ENCODE data around the gene CFAP410.
"Not testable (repeated sequence)": the region's sequence is repeated elsewhere in the genome, so short reads cannot be mapped to it uniquely, and the experiment has no call there.

Gene CFAP410

DNA sequence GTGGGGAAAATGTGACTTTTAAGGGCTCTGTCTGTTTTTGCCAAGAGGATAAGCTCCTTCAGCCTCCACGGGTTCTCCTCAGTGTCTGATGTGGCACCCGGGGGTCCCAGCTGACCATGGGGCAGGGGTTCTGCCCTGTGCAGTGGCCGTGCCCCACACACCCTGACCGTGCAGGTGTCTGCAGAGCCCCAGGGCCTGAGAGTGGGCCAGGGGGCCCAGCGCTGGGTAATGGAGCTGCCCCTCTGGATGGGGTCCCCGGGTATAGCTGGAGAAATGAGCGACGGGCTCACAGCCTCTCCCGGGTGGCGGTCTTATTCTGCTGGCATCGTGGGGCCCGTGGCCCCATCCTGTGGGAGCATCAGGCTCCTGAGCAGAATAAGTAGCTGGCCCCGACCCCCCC is 42.3 kb downstream of the CFAP410 start:
- DNase-seq, result no peak

GRCh38 chr21:44296103-44296519 is 43.1 kb downstream of the CFAP410 start:
- DNase-seq, result no peak

DNA sequence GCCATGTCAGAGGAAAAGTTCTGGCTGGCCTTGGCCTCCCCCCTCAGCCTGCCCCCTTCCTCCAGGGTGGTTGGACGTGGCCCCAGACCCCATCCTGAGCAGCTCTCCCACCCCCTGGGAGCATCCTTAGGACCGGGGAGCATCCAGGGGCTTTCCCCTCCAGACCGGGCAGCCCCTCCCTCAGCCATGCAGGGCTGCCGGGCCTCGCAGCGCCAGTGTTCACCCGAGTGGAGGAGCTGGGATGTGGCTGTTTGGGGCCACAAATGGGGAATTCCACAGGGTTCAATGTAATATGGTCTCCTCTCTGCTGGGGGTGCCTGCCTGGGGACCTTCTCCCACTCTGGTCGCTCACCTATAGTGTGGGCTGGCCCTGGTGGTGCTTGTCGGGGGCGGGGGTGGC is 43.5 kb downstream of the CFAP410 start:
- no peak for DNase-seq

DNA sequence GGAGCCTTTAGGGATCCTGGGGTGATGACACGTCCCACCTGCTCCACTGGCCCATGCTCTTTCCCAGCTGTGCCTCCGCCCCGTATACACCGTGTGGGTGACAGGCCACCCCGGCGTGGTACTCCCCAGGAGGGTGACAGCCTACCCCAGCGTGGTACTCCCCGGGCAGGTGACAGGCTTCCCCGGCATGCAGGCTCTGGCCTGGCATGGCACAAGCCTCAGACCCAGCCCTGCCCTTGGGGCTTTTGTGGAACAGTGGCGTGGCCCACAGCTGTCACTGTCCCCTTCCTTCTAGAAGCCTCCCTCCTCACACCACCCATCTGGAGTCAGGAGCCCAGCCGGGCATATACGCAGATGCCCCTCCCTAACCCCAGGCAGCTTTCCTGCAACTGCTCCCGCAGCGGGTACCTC is 44.0 kb downstream of the CFAP410 start:
- no peak for DNase-seq

- DNase-seq, result no peak
These were observed 44.6 kb downstream of the CFAP410 start for GRCh38 chr21:44294391-44295162.

- DNase-seq, result no peak
These were observed 45.5 kb downstream of the CFAP410 start for GRCh38 chr21:44293551-44294231.

GRCh38 chr21:44292812-44293195 is 46.4 kb downstream of the CFAP410 start:
- no peak for DNase-seq

DNA sequence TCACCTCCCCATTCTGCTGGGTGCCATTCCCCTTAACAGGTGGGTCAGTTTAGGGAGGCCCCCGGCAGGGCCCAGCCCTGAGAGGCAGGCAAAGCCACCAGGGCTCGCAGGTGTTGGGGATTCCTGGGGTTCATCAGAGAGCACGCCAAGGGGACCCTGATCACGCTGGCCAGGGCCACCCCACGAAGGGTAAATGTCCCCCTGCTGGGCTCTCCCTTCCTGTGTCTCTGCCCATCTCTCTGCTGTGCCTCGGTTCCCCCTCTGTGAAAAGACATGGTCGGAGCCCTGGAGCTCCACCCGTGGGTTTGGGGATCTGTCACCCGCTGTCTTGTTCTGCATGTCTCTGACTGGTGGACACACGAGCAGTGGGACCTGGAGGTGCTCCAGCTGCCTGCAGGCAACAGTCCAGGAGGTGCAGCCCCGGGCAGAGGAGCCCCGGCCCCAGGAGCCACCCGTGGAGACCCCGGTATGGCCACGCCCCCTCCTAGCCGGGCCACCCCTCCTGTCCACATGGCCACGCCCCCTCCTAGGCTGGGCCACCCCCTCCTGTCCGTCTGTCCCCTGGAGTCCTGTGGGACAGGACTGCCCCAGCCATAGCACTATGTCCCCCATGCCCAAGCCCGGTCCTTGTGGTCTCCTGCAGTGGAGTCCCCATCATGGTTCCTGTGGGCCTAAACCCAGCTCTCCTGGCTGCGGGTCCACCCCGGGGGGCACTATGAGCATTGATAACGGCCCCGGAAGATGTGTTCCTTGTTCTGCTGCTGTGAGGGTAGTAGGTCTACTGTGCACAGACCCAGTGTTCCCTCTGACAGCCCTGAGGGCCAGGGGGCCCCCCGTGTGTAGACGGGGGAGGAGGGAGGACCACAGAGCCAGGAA is 47.0 kb downstream of the CFAP410 start:
- DNase-seq, result no peak

GRCh38 chr21:44291078-44291935 is 47.9 kb downstream of the CFAP410 start:
- DNase-seq, result no peak

DNA sequence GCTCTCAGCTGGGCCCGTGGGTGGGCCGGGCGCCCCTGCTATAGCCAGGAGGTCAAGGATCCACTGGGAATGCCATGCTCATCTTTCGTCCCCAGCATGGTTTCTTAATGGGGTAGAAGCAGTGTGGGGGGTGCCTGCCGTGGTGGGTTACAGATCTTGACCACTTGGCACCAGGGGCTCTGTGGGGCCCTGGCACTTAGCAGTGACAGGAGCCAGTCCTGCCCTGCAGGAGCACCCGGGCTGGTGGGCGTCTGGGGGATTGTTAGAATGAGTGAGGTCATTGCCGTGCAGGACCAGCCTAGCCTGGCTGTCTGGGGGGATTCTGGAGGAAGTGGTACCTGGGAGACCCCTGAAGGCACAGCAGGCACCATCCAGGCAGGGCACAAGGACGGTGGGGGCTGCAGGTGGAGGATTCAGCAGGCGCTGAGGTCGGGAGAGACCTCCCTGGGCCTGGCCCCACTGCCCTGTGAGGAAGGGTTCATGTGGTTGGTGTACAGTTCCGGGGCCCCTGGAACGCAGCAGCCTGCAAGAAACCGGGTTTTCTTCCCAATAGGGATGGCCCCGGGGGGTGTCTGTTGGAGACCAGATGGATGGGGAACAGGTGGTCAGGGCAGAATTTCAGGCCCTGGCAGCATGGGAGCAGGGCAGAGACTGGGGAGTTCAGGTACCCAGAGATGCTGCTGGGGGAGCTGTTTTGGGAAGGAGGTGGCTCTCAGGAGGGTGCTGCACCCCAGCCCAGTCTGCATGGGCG is 48.7 kb downstream of the CFAP410 start:
- DNase-seq, result no peak

- DNase-seq, result no peak
These were observed 49.7 kb downstream of the CFAP410 start for GRCh38 chr21:44289381-44290010.

DNA sequence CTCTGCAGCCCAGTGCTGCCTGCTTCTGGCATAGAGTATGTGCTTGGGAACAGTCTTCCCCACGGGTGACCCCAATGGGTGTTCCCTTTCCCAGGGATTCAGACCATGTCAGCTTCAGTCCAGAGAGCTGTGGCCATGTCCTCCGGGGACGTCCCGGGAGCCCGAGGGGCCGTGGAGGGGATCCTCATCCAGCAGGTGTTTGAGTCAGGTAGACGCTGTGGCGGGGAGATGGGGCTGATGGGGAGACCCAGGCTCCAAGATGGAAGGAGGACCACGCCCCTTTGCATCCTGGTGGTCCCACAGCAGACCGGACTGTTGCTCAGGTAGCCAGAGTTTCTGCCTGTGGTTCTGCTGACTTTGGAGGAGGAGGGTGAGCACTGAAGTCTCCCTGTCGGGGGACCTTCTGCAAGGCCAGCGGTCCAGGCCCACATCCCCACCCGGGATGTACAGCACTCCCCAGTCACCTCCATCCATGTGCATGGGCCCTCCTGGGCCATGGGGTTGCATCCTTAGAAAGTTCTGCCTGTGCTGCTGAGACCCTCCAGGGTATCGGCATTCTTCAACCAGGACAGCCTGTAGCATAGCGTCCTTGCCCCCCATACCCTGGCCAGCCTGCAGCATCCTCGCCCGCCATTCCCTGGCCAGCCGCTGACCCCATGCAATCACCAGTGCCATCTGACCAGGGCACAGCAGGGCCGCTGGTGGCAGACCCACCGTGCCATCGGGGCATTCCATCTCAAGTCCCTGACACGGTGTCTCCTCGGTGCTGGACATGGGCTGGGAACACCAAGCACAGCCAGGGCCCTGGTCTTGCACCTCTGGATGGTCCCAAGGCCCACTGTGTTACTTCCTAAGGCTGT is 50.7 kb downstream of the CFAP410 start:
- no peak for DNase-seq

GRCh38 chr21:44286716-44287632 is 52.2 kb downstream of the CFAP410 start:
- DNase-seq, result no peak

GRCh38 chr21:44286086-44286715 is 53.0 kb downstream of the CFAP410 start:
- no peak for DNase-seq

DNA sequence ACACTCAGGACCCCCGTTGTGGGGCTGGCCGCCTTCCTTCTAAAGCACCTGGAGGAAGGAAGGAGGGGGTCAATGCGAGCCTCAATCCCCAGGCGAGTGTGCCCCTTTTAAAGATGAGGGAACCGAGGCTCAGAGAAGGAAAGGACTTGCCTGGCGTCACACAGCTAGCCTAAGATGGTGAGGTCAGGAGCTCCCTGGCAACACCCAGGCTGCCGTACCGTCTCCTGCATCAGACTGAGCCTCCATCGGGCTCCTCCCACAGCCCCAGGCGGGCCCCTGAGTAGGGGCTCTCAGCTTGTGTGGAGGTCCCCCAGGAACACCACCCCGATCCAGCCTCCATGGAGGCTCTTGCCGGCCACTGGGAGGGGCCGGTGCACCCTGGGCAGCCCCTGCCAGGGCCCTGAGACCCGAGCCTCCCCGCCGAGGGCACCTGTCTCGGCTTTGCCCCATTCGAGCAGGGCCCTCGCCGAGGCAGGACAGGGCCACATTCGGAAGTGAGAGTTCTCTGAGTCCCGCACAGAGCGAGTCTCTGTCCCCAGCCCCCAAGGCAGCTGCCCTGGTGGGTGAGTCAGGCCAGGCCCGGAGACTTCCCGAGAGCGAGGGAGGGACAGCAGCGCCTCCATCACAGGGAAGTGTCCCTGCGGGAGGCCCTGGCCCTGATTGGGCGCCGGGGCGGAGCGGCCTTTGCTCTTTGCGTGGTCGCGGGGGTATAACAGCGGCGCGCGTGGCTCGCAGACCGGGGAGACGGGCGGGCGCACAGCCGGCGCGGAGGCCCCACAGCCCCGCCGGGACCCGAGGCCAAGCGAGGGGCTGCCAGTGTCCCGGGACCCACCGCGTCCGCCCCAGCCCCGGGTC is 53.8 kb downstream of the CFAP410 start, which contains the start of gene AIRE:
Gene AIRE, plus strand, starts transcription at position 739 of the 855 bp plus-strand sequence. CDS start 131 bp downstream, outside the sequence.
- DNase-seq, result no peak

DNA sequence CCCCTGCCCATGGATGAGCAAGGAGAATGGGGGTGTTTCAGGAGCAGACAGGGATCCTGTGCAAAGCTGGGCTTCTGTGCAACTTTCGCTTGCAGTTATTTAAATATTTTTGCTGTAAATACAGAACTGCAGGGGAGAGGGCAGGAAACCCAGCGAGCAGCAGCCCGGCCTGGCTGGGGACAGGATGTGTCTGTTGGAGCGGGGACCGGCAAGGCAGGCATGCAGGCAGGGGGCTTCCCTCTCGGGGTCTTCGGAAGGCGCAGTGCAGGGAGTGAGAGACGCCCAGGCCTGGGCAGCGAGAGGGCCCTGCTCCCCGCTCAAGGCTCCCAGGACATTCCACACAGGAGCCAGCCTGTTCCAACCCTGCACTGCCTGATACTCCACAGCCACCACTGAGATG is 55.2 kb downstream of the CFAP410 start:
- DNase-seq, result no peak

DNA sequence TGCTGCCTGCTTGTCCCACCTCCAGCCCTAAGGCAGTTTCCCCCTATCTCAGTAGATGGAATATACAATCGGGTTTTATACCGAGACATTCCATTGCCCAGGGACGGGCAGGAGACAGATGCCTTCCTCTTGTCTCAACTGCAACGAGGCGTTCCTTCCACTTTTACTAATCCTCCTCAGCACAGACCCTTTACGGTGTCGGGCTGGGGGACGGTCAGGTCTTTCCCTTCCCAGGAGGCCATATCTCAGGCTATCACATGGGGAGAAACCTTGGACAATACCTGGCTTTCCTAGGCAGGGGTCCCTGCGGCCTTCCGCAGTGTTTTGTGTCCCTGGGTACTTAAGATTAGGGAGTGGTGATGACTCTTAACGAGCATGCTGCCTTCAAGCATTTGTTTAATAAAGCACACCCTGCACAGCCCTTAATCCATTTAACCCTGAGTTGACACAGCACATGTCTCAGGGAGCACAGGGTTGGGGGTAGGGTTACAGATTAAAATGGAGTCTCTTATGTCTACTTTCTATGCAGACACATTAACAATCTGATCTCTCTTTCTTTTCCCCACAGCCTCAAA is 55.9 kb downstream of the CFAP410 start:
- not testable (repeated sequence) for DNase-seq
